Measurements from ENCODE around the gene PCNX2. TPM values are rescaled to one million over a fixed set of nuclear protein-coding genes. Genes with fewer than 3 reads are reported as not detected.
A peak's percentile ranks its signal among the peaks of the same experiment; 100 is the strongest.

PCNX2 gene
- total and polyA plus RNA-seq, 2 experiments from 2014 or later, result 42.9 to 88.3 TPM

- H3K4me3 Mint-ChIP-seq, result peak overlapping the region; percentile 84
- Histone ChIP-seq H3K79me2 (replicated peaks; ENCODE audit: insufficient read depth) (peaks cover 33% of the 10 kb centered on the region), H3K27me3 (ENCODE audit: insufficient read depth) (peaks cover 26% of the 10 kb centered on the region), H4K20me1 (replicated peaks; ENCODE audit: insufficient read depth) (peaks cover 18% of the 10 kb centered on the region), H3K4me1 (ENCODE audit: insufficient read depth) (peaks cover 25% of the 10 kb centered on the region), H3K36me3 (ENCODE audit: insufficient read depth) (no peaks in the 10 kb centered on the region), H3K4me3 (peak overlapping the region; percentile 79), H3K4me2 (peak overlapping the region; percentile 86), H3F3A (replicated peaks; ENCODE audit: low read depth) (no peaks in the 10 kb centered on the region), H2AFZ (peak overlapping the region; percentile 99), H3K27ac (ENCODE audit: low read depth) (no peak overlapping the region), H3K9me2 (ENCODE audit: insufficient read depth) (no peaks in the 10 kb centered on the region)
- no peak overlapping the region for H3K27ac Mint-ChIP-seq
- DNase-seq (ENCODE audit: low spot score) (peak; percentile 98), ATAC-seq (peak; percentile 85)
- H3K27me3 Mint-ChIP-seq (ENCODE audit: insufficient read depth, low read depth, poor library complexity), result peaks cover 11% of the 10 kb centered on the region
- peaks cover 31% of the 10 kb centered on the region for H3K4me1 Mint-ChIP-seq
- peaks cover 4% of the 10 kb centered on the region; the same call in 2 of the 3 replicates for H3K9me3 Mint-ChIP-seq
- no peak for TF ChIP-seq POLR2AphosphoS5 (IDR thresholded peaks at IDR 0.05; ENCODE audit: low read depth)
- TF ChIP-seq CREB1 (CRISPR knock-in tag; IDR thresholded peaks at IDR 0.05; ENCODE audit: low read depth), result no peak
- TF ChIP-seq REST (IDR thresholded peaks at IDR 0.05; ENCODE audit: unreplicated experiment), result no peak
- TF ChIP-seq ZNF114 (CRISPR knock-in tag; IDR thresholded peaks at IDR 0.05), result no peak
- no peak for TF ChIP-seq EZH2phosphoT487 (IDR thresholded peaks at IDR 0.05; ENCODE audit: unreplicated experiment)
- TF ChIP-seq ETS1 (IDR thresholded peaks at IDR 0.05), result no peak
- no peak for TF ChIP-seq EZH2 (IDR thresholded peaks at IDR 0.05; ENCODE audit: low read depth, unreplicated experiment)
- TF ChIP-seq ZNF331 (CRISPR knock-in tag; IDR thresholded peaks at IDR 0.05; ENCODE audit: low read depth), result no peak
- no peaks in the 10 kb centered on the region; the same call in 2 of the 3 replicates for H3K36me3 Mint-ChIP-seq (ENCODE audit: low read depth)
Measured at GRCh38 chr1:233326811-233327650, 31.5 kb upstream of the PCNX2 start.

- H3K9me3 Mint-ChIP-seq, result peaks cover 4% of the 10 kb centered on the region; the same call in 2 of the 3 replicates
- no peak for TF ChIP-seq POLR2AphosphoS5 (IDR thresholded peaks at IDR 0.05; ENCODE audit: low read depth)
Measured at GRCh38 chr1:233326319-233326718, 30.8 kb upstream of the PCNX2 start.

More at GRCh38 chr1:233326319-233326718, 30.8 kb upstream of the PCNX2 start:
- Histone ChIP-seq H4K20me1 (replicated peaks; ENCODE audit: insufficient read depth) (peaks cover 16% of the 10 kb centered on the region; the same call in 1 of the 2 replicates), H2AFZ (peak overlapping the region; percentile 99; the same call in 1 of the 2 replicates), H3K4me2 (peak overlapping the region; percentile 86), H3K4me3 (peak overlapping the region; percentile 79), H3K27me3 (ENCODE audit: insufficient read depth) (peaks cover 26% of the 10 kb centered on the region), H3K4me1 (ENCODE audit: insufficient read depth) (peaks cover 18% of the 10 kb centered on the region), H3K79me2 (replicated peaks; ENCODE audit: insufficient read depth) (peaks cover 26% of the 10 kb centered on the region), H3K27ac (ENCODE audit: low read depth) (no peak overlapping the region), H3K36me3 (ENCODE audit: insufficient read depth) (no peaks in the 10 kb centered on the region), H3K9me2 (ENCODE audit: insufficient read depth) (no peaks in the 10 kb centered on the region), H3F3A (replicated peaks; ENCODE audit: low read depth) (no peaks in the 10 kb centered on the region)
- DNase-seq (ENCODE audit: low spot score) (no peak), ATAC-seq (no peak)
- Mint-ChIP-seq H3K27ac (no peak overlapping the region), H3K4me1 (peaks cover 26% of the 10 kb centered on the region), H3K4me3 (0 out of 3 replicates have a peak overlapping the region, but pooled peaks have one; percentile 84), H3K27me3 (ENCODE audit: insufficient read depth, low read depth, poor library complexity) (peaks cover 11% of the 10 kb centered on the region), H3K36me3 (ENCODE audit: low read depth) (no peaks in the 10 kb centered on the region; the same call in 2 of the 3 replicates)
